ENCODE results near the gene HSH2D.

DNA sequence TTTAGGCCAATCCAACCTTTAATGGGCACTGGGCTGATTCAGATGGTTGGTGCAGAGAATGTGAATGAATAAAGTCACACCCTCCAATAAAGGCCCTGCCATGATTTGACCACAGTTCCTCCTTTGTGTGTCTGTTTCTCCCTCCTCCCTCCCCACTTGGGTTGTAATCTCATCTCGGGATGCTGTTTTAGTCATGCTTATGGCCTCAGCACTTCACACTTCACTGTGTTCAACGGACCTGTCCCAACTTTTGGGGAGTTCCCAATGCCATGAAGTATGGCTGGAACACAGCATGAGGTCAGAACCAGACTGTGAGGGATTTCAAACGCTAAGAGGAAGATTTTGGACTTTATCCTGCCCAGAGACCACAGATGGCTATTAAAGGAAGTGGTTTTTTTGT lies 37.4 kb upstream of the HSH2D start:
- TF ChIP-seq, protein P1, sequence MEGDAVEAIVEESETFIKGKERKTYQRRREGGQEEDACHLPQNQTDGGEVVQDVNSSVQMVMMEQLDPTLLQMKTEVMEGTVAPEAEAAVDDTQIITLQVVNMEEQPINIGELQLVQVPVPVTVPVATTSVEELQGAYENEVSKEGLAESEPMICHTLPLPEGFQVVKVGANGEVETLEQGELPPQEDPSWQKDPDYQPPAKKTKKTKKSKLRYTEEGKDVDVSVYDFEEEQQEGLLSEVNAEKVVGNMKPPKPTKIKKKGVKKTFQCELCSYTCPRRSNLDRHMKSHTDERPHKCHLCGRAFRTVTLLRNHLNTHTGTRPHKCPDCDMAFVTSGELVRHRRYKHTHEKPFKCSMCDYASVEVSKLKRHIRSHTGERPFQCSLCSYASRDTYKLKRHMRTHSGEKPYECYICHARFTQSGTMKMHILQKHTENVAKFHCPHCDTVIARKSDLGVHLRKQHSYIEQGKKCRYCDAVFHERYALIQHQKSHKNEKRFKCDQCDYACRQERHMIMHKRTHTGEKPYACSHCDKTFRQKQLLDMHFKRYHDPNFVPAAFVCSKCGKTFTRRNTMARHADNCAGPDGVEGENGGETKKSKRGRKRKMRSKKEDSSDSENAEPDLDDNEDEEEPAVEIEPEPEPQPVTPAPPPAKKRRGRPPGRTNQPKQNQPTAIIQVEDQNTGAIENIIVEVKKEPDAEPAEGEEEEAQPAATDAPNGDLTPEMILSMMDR (IDR thresholded peaks at IDR 0.05) = no peak
- TF ChIP-seq POLR2A (IDR thresholded peaks at IDR 0.05; ENCODE audit: low read depth) (no peak), POLR2AphosphoS5 (IDR thresholded peaks at IDR 0.05) (no peak)
